Panc1 (cell line): ENCODE results near the gene PLN. TPM values are rescaled to one million over a fixed set of nuclear protein-coding genes. Genes with fewer than 3 reads are reported as not detected.

Experiments used
- ATAC-seq: fragments of 200-7000 bp; cut with Tn5 transposase; 2 replicates; pipeline ENCODE4 v1.9.1; 2020; ENCODE audit warnings: mild to moderate bottlenecking, moderate library complexity
- BruUV-seq: library from RNA; stranded (reverse); fragments of 400-500 nt; replicated peaks from 2 replicates; lab custom pipeline; 2021; lab: Mats Ljungman, UMichigan
- CTCF ChIA-PET: fragments of 300-600 bp; sonication (Branson Sonifier 250); formaldehyde crosslinking; loops from one replicate; lab custom pipeline; 2022; ENCODE audit warnings: antibody characterized with exemption; lab: Charles Lee
- POLR2A ChIA-PET: fragments of 300-600 bp; sonication (Branson Sonifier 250); formaldehyde crosslinking; loops from one replicate; lab custom pipeline; 2022; ENCODE audit warnings: antibody characterized with exemption; lab: Charles Lee
- DNase-seq: peaks from one replicate; pipeline ENCODE4 v3.0.0-alpha.2; 2010; ENCODE audit warnings: low read depth, low spot score
- H3K27ac ChIP-seq: 2 replicates; pipeline ENCODE4 v1.5.1; 2011; ENCODE audit warnings: mild to moderate bottlenecking, low read length, inconsistent platforms
- H3K27me3 ChIP-seq: fragments of 200-500 bp; sonication (Bioruptor generic); 2 replicates; pipeline ENCODE4 v1.6.0; 2014; ENCODE audit warnings: low read length, inconsistent platforms; ENCODE audit not compliant: control insufficient read depth, insufficient read depth
- H3K36me3 ChIP-seq: fragments of 200-500 bp; sonication (Bioruptor generic); 2 replicates; pipeline ENCODE4 v1.5.1; 2014; ENCODE audit warnings: inconsistent platforms, mild to moderate bottlenecking, low read length, moderate library complexity; ENCODE audit not compliant: control insufficient read depth, insufficient read depth
- H3K4me1 ChIP-seq: 2 replicates; pipeline ENCODE4 v1.5.1; 2011; ENCODE audit warnings: inconsistent platforms, mild to moderate bottlenecking, low read length, moderate library complexity; ENCODE audit not compliant: control insufficient read depth, insufficient read depth
- H3K4me3 ChIP-seq, 2 experiments: 2 replicates each; pipeline ENCODE4 v1.5.1; 2011 to 2012; ENCODE audit warnings: low read depth in 2 of 2, low read length in 2 of 2, mild to moderate bottlenecking in 2 of 2, inconsistent platforms in 1 of 2, moderate library complexity in 1 of 2
- H3K9me3 ChIP-seq: fragments of 200-500 bp; sonication (Bioruptor generic); 2 replicates; pipeline ENCODE4 v1.5.1; 2014; ENCODE audit warnings: low read depth, mild to moderate bottlenecking, inconsistent platforms, low read length, moderate library complexity; ENCODE audit not compliant: control insufficient read depth, insufficient read depth
- POLR2AphosphoS5 ChIP-seq: IDR thresholded peaks from 2 replicates; pipeline ENCODE4 v1.6.1; 2012; ENCODE audit warnings: mild to moderate bottlenecking, low read depth, low read length, moderate library complexity
- SIN3A ChIP-seq: IDR thresholded peaks from 2 replicates; pipeline ENCODE4 v1.6.1; 2012; ENCODE audit warnings: low read depth, mild to moderate bottlenecking, low read length, moderate library complexity, borderline replicate concordance; ENCODE audit not compliant: insufficient read depth
- TCF7L2 ChIP-seq: IDR thresholded peaks from 2 replicates; pipeline ENCODE4 v1.6.1; 2011; ENCODE audit warnings: mild to moderate bottlenecking, low read depth, low read length, inconsistent platforms
- in situ Hi-C: cut with HindIII; loops from 2 replicates; pipeline ENCODE4 v1.10.0; 2016; ENCODE audit warnings: low sequenced_read_pairs, low pct_unique_long_range_greater_than_20kb
- intact Hi-C: fragments of 100-400 bp; cut with micrococcal nuclease; formaldehyde crosslinking; loops from one replicate; pipeline ENCODE4 v1.10.0; 2022; ENCODE audit not compliant: unreplicated experiment
- total RNA-seq: library from RNA; stranded (reverse); gene quantifications from one replicate; pipeline ENCODE4 v1.2.1, GENCODE V29; 2021; ENCODE audit not compliant: unreplicated experiment
- TF ChIP-seq, protein P1 (sequence below), 2 experiments: IDR thresholded peaks; 2 replicates each; pipeline ENCODE4 v1.6.1; 2011 to 2012; ENCODE audit warnings: low read depth in 2 of 2, control low read depth in 1 of 2, low read length in 1 of 2, mild to moderate bottlenecking in 1 of 2, moderate library complexity in 1 of 2; ENCODE audit not compliant: insufficient read depth in 1 of 2
- TF ChIP-seq, protein P2 (sequence below): fragments of 450-650 bp; IDR thresholded peaks from 2 replicates; pipeline ENCODE4 v1.5.1; 2017; ENCODE audit warnings: mild to moderate bottlenecking

The PLN gene
- total RNA-seq, 1 experiment from 2014 or later = not detected

DNA sequence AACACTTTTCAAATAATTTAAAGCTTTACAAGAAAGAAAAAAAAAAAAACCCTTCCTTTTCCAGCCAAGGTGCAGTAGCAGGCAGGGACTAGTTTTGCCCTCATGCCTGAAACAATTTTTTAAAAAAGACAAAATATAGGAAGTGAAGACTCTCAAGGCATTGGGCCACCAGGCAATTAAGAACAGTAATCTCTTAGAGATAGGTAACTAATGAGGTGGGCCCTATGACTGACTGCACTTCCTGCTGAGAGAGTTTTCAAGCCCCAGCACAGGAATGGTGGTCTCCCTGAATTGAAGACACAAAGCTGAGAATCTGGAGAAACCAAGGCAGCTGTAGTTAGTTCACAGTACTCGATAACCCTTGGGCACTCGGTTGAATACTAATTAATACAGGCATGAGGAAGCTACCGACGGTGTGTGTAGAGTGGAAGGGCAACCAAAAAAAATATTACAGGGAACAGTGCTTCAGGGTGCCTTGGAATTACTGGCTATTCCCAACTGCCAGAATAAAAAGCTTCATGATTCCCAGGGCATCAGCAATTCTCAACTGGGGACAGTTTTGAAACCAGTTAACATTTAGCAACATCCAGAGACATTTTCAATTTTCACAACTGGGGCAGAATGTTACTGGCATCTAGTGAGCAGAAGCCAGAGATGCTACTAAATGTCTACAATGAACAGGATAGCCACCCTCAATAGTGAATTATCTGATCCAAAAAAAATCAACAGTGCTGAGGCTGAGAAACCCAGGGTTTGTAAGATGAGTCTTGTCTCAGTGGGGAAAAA is 36.0 kb upstream of the PLN start:
- intact Hi-C loops (no loop called here), in situ Hi-C loops (no loop called here)
- CTCF ChIA-PET = no interaction called here
- no peak overlapping the region for H3K4me3 ChIP-seq
- DNase-seq (no peak), ATAC-seq (no peak)
- H3K9me3 ChIP-seq = no peaks in the 10 kb centered on the region
- no peaks in the 10 kb centered on the region for H3K4me1 ChIP-seq
- BruUV-seq = no TSS peak
- no peak for TF ChIP-seq TCF7L2
- TF ChIP-seq, protein P1, sequence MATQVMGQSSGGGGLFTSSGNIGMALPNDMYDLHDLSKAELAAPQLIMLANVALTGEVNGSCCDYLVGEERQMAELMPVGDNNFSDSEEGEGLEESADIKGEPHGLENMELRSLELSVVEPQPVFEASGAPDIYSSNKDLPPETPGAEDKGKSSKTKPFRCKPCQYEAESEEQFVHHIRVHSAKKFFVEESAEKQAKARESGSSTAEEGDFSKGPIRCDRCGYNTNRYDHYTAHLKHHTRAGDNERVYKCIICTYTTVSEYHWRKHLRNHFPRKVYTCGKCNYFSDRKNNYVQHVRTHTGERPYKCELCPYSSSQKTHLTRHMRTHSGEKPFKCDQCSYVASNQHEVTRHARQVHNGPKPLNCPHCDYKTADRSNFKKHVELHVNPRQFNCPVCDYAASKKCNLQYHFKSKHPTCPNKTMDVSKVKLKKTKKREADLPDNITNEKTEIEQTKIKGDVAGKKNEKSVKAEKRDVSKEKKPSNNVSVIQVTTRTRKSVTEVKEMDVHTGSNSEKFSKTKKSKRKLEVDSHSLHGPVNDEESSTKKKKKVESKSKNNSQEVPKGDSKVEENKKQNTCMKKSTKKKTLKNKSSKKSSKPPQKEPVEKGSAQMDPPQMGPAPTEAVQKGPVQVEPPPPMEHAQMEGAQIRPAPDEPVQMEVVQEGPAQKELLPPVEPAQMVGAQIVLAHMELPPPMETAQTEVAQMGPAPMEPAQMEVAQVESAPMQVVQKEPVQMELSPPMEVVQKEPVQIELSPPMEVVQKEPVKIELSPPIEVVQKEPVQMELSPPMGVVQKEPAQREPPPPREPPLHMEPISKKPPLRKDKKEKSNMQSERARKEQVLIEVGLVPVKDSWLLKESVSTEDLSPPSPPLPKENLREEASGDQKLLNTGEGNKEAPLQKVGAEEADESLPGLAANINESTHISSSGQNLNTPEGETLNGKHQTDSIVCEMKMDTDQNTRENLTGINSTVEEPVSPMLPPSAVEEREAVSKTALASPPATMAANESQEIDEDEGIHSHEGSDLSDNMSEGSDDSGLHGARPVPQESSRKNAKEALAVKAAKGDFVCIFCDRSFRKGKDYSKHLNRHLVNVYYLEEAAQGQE (IDR thresholded peaks at IDR 0.05; ENCODE audit: insufficient read depth in 1 of 2, low read depth in 2 of 2, low read length in 1 of 2) = no peak
- TF ChIP-seq, protein P2, sequence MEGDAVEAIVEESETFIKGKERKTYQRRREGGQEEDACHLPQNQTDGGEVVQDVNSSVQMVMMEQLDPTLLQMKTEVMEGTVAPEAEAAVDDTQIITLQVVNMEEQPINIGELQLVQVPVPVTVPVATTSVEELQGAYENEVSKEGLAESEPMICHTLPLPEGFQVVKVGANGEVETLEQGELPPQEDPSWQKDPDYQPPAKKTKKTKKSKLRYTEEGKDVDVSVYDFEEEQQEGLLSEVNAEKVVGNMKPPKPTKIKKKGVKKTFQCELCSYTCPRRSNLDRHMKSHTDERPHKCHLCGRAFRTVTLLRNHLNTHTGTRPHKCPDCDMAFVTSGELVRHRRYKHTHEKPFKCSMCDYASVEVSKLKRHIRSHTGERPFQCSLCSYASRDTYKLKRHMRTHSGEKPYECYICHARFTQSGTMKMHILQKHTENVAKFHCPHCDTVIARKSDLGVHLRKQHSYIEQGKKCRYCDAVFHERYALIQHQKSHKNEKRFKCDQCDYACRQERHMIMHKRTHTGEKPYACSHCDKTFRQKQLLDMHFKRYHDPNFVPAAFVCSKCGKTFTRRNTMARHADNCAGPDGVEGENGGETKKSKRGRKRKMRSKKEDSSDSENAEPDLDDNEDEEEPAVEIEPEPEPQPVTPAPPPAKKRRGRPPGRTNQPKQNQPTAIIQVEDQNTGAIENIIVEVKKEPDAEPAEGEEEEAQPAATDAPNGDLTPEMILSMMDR = no peak
- no peak for TF ChIP-seq POLR2AphosphoS5
- TF ChIP-seq SIN3A = no peak
- H3K36me3 ChIP-seq = no peaks in the 10 kb centered on the region
- no peaks in the 10 kb centered on the region for H3K27me3 ChIP-seq
- POLR2A ChIA-PET = no interaction called here
- H3K27ac ChIP-seq = no peak overlapping the region

DNA sequence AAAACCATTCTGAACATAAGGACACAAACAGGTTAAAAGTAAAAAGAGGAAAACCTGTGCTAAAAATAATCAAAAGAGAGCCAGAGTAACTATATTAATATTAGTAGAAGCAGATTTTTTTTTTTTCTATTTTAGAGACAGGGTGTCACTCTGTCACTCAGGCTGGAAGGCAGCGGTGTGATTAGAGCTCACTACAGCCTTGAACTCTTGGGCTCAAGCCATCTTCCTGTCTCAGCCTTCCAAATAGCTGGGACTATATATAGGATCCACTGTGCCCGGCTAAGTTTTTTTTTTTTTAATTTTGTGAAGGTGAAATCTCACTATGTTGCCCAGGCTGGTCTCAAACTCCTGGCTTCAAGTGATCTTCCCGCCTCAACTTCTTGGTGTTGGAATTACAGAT is 33.4 kb upstream of the PLN start:
- TF ChIP-seq SIN3A = no peak
- TF ChIP-seq, protein P2 = no peak
- no peak for TF ChIP-seq POLR2AphosphoS5
- TF ChIP-seq, protein P1 (IDR thresholded peaks at IDR 0.05; ENCODE audit: insufficient read depth in 1 of 2, low read depth in 2 of 2, low read length in 1 of 2) = no peak
- TF ChIP-seq TCF7L2 = no peak
- H3K36me3 ChIP-seq = no peaks in the 10 kb centered on the region
- in situ Hi-C loops (no loop called here), intact Hi-C loops (no loop called here)
- BruUV-seq = no TSS peak
- ChIA-PET CTCF (no interaction called here), POLR2A (interaction anchor here (0.7 kb wide), 1 partner anchor 983 kb away, joined by 3 read pairs; no protein-coding TSS in a partner anchor)
- DNase-seq = no peak
- no peak overlapping the region for H3K27ac ChIP-seq
- no peaks in the 10 kb centered on the region for H3K27me3 ChIP-seq
- ATAC-seq = no peak
- H3K4me3 ChIP-seq = no peak overlapping the region
- no peaks in the 10 kb centered on the region for H3K4me1 ChIP-seq
- H3K9me3 ChIP-seq = no peaks in the 10 kb centered on the region
